Urinary bladder (tissue), 2 donors: ENCODE data around the gene STPG3. TPM values are rescaled to one million over a fixed set of nuclear protein-coding genes. Genes with fewer than 3 reads are reported as not detected.

ENCODE experiments used
- polyA plus RNA-seq: library from polyadenylated mRNA; stranded (reverse); fragments of 200-250 nt; gene quantifications from one replicate; pipeline ENCODE4 v1.2.3, GENCODE V29; 2013
- total RNA-seq: library from RNA; depleted of rRNA; stranded (reverse); fragments of >200 nt; gene quantifications from one replicate; pipeline ENCODE4 v1.2.3, GENCODE V29; 2014
- donor health status: healthy.

STPG3 gene
- total and polyA plus RNA-seq, 2 donors: not detected

Other genes starting within 250 kb of the STPG3 start
- gene ABCA2, start 223.0 kb upstream of the STPG3 start, total RNA-seq: 11.1 TPM
- 30.8 TPM for gene ABCA2, start 223.0 kb upstream of the STPG3 start, polyA plus RNA-seq
- gene FUT7, start 219.2 kb upstream of the STPG3 start, total RNA-seq: not detected
- 0.18 TPM for gene FUT7, start 219.2 kb upstream of the STPG3 start, polyA plus RNA-seq
- 17.9 TPM for gene NPDC1, start 205.1 kb upstream of the STPG3 start, total RNA-seq
- 120 TPM for gene NPDC1, start 205.1 kb upstream of the STPG3 start, polyA plus RNA-seq
- gene ENTPD2, start 197.2 kb upstream of the STPG3 start, total RNA-seq: 6.4 TPM
- 2.8 TPM for gene ENTPD2, start 197.2 kb upstream of the STPG3 start, polyA plus RNA-seq
- 3.2 TPM for gene SAPCD2, start 180.7 kb upstream of the STPG3 start, total RNA-seq
- gene SAPCD2, start 180.7 kb upstream of the STPG3 start, polyA plus RNA-seq: 0.63 TPM
- gene UAP1L1, start 173.8 kb upstream of the STPG3 start, total RNA-seq: 4.0 TPM
- gene UAP1L1, start 173.8 kb upstream of the STPG3 start, polyA plus RNA-seq: 11.5 TPM
- gene MAN1B1, start 164.3 kb upstream of the STPG3 start, total RNA-seq: 29.1 TPM
- 38.5 TPM for gene MAN1B1, start 164.3 kb upstream of the STPG3 start, polyA plus RNA-seq
- gene DPP7, start 136.6 kb upstream of the STPG3 start, total RNA-seq: 18.5 TPM
- gene DPP7, start 136.6 kb upstream of the STPG3 start, polyA plus RNA-seq: 162 TPM
- gene GRIN1, start 112.1 kb upstream of the STPG3 start, total RNA-seq: 0.26 TPM
- gene GRIN1, start 112.1 kb upstream of the STPG3 start, polyA plus RNA-seq: 0.18 TPM
- not detected for gene LRRC26, start 81.2 kb upstream of the STPG3 start, total RNA-seq
- not detected for gene LRRC26, start 81.2 kb upstream of the STPG3 start, polyA plus RNA-seq
- not detected for gene TMEM210, start 79.2 kb upstream of the STPG3 start, total RNA-seq
- gene TMEM210, start 79.2 kb upstream of the STPG3 start, polyA plus RNA-seq: not detected
- 18.6 TPM for gene ANAPC2, start 62.7 kb upstream of the STPG3 start, total RNA-seq
- 40.3 TPM for gene ANAPC2, start 62.7 kb upstream of the STPG3 start, polyA plus RNA-seq
- 21.4 TPM for gene SSNA1, start 62.6 kb upstream of the STPG3 start, total RNA-seq
- 94.1 TPM for gene SSNA1, start 62.6 kb upstream of the STPG3 start, polyA plus RNA-seq
- gene TPRN, start 50.5 kb upstream of the STPG3 start, total RNA-seq: 3.0 TPM
- gene TPRN, start 50.5 kb upstream of the STPG3 start, polyA plus RNA-seq: 9.3 TPM
- gene TMEM203, start 45.6 kb upstream of the STPG3 start, total RNA-seq: 24.2 TPM
- gene TMEM203, start 45.6 kb upstream of the STPG3 start, polyA plus RNA-seq: 41.2 TPM
- gene NDOR1, start 45.6 kb upstream of the STPG3 start, total RNA-seq: 3.2 TPM
- 10.4 TPM for gene NDOR1, start 45.6 kb upstream of the STPG3 start, polyA plus RNA-seq
- gene RNF208, start 29.0 kb upstream of the STPG3 start, total RNA-seq: not detected
- gene RNF208, start 29.0 kb upstream of the STPG3 start, polyA plus RNA-seq: 8.1 TPM
- gene CYSRT1, start 26.1 kb upstream of the STPG3 start, total RNA-seq: 0.42 TPM
- gene CYSRT1, start 26.1 kb upstream of the STPG3 start, polyA plus RNA-seq: 0.71 TPM
- not detected for gene RNF224, start 23.8 kb upstream of the STPG3 start, total RNA-seq
- gene RNF224, start 23.8 kb upstream of the STPG3 start, polyA plus RNA-seq: 0.09 TPM
- not detected for gene SLC34A3, start 20.4 kb upstream of the STPG3 start, total RNA-seq
- gene SLC34A3, start 20.4 kb upstream of the STPG3 start, polyA plus RNA-seq: 0.05 TPM
- gene TUBB4B, start 10.0 kb upstream of the STPG3 start, total RNA-seq: 57.9 TPM
- gene TUBB4B, start 10.0 kb upstream of the STPG3 start, polyA plus RNA-seq: 239 TPM
- 28.9 TPM for gene NELFB, start 4.0 kb downstream of the STPG3 start, total RNA-seq
- gene NELFB, start 4.0 kb downstream of the STPG3 start, polyA plus RNA-seq: 64.2 TPM
- gene TOR4A, start 26.4 kb downstream of the STPG3 start, total RNA-seq: 2.0 TPM
- 8.1 TPM for gene TOR4A, start 26.4 kb downstream of the STPG3 start, polyA plus RNA-seq
- 6.3 TPM for gene NRARP, start 51.0 kb downstream of the STPG3 start, total RNA-seq
- 6.5 TPM for gene NRARP, start 51.0 kb downstream of the STPG3 start, polyA plus RNA-seq
- gene EXD3, start 171.9 kb downstream of the STPG3 start, total RNA-seq: 7.5 TPM
- 12.0 TPM for gene EXD3, start 171.9 kb downstream of the STPG3 start, polyA plus RNA-seq
- 0.90 TPM for gene NOXA1, start 172.1 kb downstream of the STPG3 start, total RNA-seq
- gene NOXA1, start 172.1 kb downstream of the STPG3 start, polyA plus RNA-seq: 3.0 TPM
- 0.16 TPM for gene ENTPD8, start 190.1 kb downstream of the STPG3 start, total RNA-seq
- not detected for gene ENTPD8, start 190.1 kb downstream of the STPG3 start, polyA plus RNA-seq
- gene NSMF, start 208.0 kb downstream of the STPG3 start, total RNA-seq: 8.6 TPM
- 36.2 TPM for gene NSMF, start 208.0 kb downstream of the STPG3 start, polyA plus RNA-seq